ENCODE measurements around the gene TBL1XR1.
A peak's percentile ranks its signal among the peaks of the same experiment; 100 is the strongest.

TBL1XR1 gene

GRCh38 chr3:177197041-177197726, at the start of gene TBL1XR1:
Gene TBL1XR1 (minus strand): TSS chr3:177197482. CDS start chr3:177064977, 132,505 bp downstream.
- peak; percentile 75 for DNase-seq

- no peak for DNase-seq
These were observed 48.0 kb upstream of the TBL1XR1 start for GRCh38 chr3:177245250-177245649.

- no peak for DNase-seq
These were observed 47.3 kb upstream of the TBL1XR1 start for GRCh38 chr3:177244606-177245005.

- no peak for DNase-seq
These were observed 41.5 kb upstream of the TBL1XR1 start for GRCh38 chr3:177238686-177239216.

GRCh38 chr3:177237206-177237605, 39.9 kb upstream of the TBL1XR1 start:
- no peak for DNase-seq

- no peak for DNase-seq
These were observed 39.4 kb upstream of the TBL1XR1 start for GRCh38 chr3:177236704-177237103.

- DNase-seq: no peak
These were observed 36.8 kb upstream of the TBL1XR1 start for GRCh38 chr3:177234121-177234520.

GRCh38 chr3:177231242-177231641, 34.0 kb upstream of the TBL1XR1 start:
- DNase-seq: no peak

GRCh38 chr3:177230641-177231040, 33.4 kb upstream of the TBL1XR1 start:
- no peak for DNase-seq

GRCh38 chr3:177229791-177230190, 32.5 kb upstream of the TBL1XR1 start:
- DNase-seq: no peak

- no peak for DNase-seq
These were observed 31.4 kb upstream of the TBL1XR1 start for GRCh38 chr3:177228601-177229190.

- no peak for DNase-seq
These were observed 27.1 kb upstream of the TBL1XR1 start for GRCh38 chr3:177224414-177224813.

GRCh38 chr3:177221744-177222143, 24.5 kb upstream of the TBL1XR1 start:
- DNase-seq: no peak

- DNase-seq: no peak
These were observed 23.1 kb upstream of the TBL1XR1 start for GRCh38 chr3:177220136-177220974.

- DNase-seq: peak; percentile 17
These were observed 16.7 kb upstream of the TBL1XR1 start for GRCh38 chr3:177213801-177214535.

- DNase-seq: no peak
These were observed 15.5 kb upstream of the TBL1XR1 start for GRCh38 chr3:177212756-177213155.

GRCh38 chr3:177212278-177212610, 15.0 kb upstream of the TBL1XR1 start:
- DNase-seq: no peak

GRCh38 chr3:177211503-177212277, 14.4 kb upstream of the TBL1XR1 start:
- DNase-seq: no peak

GRCh38 chr3:177210744-177211502, 13.6 kb upstream of the TBL1XR1 start:
- DNase-seq: no peak

- no peak for DNase-seq
These were observed 12.2 kb upstream of the TBL1XR1 start for GRCh38 chr3:177209509-177209908.

GRCh38 chr3:177208781-177209180, 11.5 kb upstream of the TBL1XR1 start:
- DNase-seq: no peak

Data from kidney glomerular epithelial cell (primary cell).